HG03196 (cell line): Measurements from ENCODE around the gene SCIMP.
"Not testable (repeated sequence)": the region's sequence is repeated elsewhere in the genome, so short reads cannot be mapped to it uniquely, and the experiment has no call there.

Experiments
- ATAC-seq: cut with Tn5 transposase; IDR thresholded peaks from one replicate; pipeline ENCODE4 v1.9.1; 2021; ENCODE audit not compliant: unreplicated experiment

SCIMP gene

DNA sequence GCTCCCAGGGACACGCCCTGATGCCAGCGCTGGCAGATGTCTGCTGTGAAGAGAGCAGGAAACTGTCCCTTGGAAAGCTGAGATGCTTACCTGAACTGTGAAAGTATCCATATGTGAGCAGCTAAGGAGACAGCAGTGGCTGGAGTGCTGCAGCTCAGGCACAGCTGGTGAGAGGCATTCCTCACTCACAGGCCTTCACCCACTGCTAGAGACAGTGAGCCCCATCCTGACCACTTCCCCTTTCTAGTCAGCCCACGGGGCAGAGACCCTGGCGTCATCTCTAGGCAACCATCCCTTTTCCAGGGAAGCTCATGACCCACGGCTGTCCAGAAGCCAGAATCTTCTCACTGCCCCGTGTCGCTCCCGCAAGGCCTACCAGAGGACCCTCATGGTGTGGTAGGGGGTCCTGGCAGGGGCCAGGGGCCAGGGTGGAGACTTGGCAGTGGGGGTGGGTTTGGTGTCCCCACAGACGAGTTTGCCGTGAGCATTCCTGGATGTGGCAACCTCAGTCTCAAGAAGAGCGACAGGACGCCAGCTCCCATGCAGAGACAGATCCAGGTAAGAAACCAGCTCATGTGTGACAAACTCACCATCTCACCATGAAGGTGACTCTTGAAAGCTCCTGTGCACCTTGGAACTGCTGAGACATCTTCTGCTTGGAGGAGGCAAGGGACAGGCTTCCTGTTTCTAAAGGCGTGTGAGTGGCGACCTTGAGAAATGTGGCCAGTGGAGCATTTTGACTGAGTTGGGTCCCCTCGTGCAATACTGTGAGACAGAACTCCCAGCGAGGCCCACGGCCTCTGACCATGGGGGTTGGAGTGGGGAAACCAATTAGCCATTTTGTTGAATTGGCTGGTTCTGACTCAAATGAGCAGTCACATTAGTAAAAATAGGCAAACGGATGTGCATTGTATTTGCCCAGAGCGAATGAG, at the start of gene SCIMP:
TSS of gene SCIMP (minus strand) at position 216 of the 932 bp plus-strand sequence. CDS start at position 111, 105 bp downstream.
- peak; percentile 51 for ATAC-seq

GRCh38 chr17:5283571-5284315, 49.1 kb upstream of the SCIMP start:
- ATAC-seq, result no peak

GRCh38 chr17:5282642-5283217, 48.1 kb upstream of the SCIMP start:
- peak; percentile 24 for ATAC-seq

DNA sequence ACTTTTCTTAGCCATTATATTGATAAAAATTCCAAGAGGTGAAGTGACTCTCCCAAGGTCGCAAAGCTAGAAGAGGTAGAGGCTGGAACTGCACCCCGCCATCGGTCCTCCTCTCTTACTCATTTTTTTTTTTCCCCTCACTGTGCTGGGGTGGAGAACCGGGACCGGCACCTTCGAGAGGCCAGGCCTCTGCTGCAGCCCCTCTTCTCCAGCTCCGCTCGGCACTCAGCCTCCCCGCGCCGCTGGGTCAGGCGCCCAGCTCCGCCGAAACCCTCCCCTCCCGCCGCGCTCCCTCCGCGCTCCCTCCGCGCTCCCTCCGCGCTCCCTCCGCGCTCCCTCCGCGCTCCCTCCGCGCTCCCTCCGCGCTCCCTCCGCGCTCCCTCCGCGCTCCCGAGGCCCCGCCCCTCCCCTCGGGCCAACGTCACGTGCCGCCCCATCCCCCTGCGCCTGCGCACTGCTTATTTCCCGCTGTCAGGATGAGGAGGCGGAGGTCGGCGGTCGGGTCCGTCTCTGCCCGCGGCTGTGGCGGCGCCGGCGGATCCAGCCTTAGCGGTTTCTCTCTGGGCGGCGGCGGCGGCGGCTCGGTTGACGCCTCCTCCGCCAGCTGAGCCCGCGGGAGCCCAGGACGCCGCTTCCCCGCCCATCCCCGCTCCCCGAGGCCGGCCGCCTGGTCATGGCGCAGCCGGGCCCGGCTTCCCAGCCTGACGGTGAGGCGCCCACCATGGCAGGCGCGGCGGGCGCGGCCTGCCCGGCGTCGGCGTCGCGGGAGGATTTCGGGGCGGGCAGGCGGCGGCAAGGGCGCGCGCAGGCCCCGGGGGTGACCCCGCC, 47.4 kb upstream of the SCIMP start, which contains the start of gene RABEP1:
TSS of gene RABEP1 (plus strand) at position 471 of the 828 bp plus-strand sequence. CDS start at position 674, 203 bp downstream.
- peak; percentile 74 for ATAC-seq

DNA sequence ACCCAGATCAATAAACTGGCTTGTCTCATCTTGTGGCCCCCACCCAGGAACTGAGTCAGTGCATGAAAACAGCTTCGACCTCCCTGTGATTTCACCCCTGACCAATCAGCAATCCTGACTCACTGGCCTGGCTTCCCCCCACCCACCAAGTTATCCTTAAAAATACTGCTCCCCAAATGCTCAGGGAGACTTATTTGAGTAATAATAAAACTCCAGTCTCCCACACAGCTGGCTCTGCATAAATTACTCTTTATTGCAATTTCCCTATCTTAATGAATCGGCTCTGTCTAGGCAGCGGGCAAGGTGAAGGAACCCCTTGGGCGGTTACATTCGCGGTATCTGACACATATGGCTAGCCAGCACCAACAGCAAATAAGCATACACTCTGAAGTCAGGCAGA, 37.7 kb upstream of the SCIMP start:
- ATAC-seq, result no peak

- ATAC-seq, result no peak
These were observed 34.7 kb upstream of the SCIMP start for GRCh38 chr17:5269241-5269960.

GRCh38 chr17:5264893-5265292, 30.2 kb upstream of the SCIMP start:
- no peak for ATAC-seq

DNA sequence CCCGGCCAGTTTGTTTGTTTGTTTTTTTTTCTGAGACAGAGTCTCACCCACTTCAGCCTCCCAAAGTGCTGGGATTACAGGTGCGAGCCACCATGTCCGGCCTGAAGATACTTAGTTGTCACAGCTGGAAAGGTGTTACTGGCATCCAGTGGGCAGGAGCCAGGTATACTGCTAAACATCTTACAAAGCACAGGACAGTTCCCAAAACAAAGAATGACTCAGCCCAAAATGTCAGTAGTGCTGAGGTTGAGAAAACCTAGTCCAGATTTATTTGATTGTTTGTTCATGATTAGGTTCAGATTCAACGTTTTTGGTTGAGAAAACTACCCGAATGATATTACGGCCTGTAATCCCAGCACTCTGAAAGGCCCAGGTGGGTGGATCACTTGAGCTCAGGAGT, 28.8 kb upstream of the SCIMP start:
- ATAC-seq, result no peak

- ATAC-seq, result no peak
These were observed 27.8 kb upstream of the SCIMP start for GRCh38 chr17:5262416-5262991.

DNA sequence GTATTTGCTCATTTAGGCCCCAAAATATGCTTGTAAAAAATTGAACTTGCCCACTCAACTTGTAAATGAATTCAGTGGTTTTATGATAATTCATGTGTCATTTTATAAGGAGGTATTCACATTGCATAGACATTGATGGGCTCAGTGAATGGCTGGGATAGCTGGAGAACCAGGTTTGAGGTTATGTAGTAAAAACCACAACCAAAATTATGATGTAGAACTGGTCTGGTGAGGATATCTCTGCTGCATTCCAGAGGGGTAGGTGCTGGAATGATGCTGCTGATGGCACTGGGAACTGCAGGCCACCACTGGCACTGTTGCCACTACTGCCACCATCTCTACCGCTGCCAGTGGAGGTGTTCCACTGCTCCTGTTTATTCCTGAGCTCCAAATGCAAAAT, 25.9 kb upstream of the SCIMP start:
- ATAC-seq, result no peak

- no peak for ATAC-seq
These were observed 22.5 kb upstream of the SCIMP start for GRCh38 chr17:5257124-5257523.

- ATAC-seq, result peak; percentile 54
These were observed 20.4 kb upstream of the SCIMP start for GRCh38 chr17:5254903-5255521.

DNA sequence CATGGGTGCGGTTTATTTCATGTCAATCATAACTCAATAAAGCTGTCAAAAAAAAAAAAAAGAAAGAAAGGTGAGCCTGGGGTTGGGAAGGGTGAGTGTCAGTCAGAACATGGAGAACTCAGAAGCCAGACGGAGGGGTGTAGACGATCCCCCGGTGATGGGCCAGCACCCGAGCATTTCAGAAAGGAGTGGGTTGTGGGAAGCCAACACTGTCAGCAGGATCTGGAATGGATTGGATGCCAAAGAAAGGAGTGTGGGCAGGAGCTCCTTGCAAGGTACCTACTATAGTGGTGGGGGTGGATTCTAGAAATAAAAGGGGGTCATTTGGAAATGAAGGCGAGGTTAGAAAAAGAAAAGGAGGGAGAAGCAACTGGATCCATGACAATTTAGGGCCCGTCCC, 19.8 kb upstream of the SCIMP start:
- ATAC-seq, result no peak

GRCh38 chr17:5249615-5250014, 15.0 kb upstream of the SCIMP start:
- ATAC-seq, result no peak

DNA sequence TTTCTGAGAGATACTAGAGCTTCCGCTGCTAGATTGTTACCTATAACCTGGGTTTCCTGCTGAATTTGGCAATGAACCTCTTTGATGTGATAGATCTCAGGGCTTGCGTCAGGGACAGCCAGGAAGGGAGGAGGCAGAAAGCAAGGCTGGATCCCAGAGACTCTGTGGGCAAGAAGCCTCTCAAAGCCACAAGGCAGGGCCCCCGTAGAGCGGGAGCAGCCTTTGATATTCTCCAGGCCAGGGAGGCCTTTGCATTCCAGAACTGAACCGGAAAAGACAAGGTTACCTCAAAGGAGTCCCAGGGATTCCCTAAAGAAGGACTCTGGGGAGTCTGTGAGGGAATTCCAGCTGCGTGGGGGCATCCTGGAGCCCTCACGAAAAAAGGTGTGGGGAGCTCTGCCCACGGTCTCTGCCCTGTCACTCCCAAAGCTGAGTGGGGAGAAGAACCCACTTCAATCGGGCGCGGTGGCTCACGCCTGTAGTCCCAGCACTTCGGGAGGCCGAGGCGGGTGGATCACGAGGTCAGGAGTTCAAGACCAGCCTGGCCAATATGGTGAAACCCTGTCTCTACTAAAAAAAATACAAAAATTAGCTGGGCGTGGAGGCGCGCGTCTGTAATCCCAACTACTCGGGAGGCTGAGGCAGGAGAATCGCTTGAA, 14.3 kb upstream of the SCIMP start:
- ATAC-seq, result no peak

- ATAC-seq, result no peak
These were observed 13.0 kb upstream of the SCIMP start for GRCh38 chr17:5247621-5248020.

DNA sequence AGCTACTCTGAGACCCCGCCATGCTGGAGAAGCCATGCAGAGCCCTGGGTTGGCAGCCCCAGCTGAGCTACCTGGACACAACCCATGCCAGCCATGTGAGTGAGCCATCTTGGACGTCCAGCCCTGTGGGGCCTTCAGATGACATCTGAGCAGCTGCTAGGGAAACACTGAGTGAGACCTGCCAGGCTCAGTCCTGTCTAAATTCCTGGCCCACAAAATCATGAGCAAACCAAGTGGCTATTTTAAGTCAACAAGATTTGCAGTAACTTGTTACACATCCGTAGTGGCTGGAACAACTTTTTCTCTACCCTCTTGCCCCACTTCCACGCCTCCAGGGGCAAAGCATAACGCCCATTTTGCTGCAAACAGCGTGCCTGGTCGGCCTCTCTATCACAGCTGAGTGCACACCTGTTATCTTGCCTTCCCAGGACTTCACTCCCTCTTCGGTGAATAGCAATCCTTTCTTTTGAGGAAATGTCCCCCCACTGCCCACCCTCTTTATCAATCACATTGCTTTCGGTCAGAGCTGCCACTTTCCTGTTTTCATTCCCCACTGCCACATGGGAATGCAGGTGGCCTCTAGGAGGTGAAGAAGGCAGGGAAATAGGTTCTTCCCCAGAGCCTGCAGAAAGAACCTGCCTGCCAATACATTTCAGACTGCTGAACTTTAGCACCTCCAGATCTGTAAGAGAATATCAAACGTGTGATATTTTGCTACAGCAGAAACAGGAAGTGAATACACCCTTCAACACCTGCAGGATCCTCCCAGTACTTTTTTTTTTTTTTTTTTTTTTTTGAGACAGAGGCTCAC, 7.4 kb upstream of the SCIMP start:
- peak; percentile 51 for ATAC-seq

- ATAC-seq, result not testable (repeated sequence)
These were observed 5.1 kb upstream of the SCIMP start for GRCh38 chr17:5239769-5240168.
